NCI-H1417 (cell line): ENCODE results near the gene CCDC192.

Experiments
- DNase-seq, 3 experiments: peaks; one replicate each; lab custom pipeline; 2025; lab: John Stamatoyannopoulos, UW

Gene CCDC192

DNA sequence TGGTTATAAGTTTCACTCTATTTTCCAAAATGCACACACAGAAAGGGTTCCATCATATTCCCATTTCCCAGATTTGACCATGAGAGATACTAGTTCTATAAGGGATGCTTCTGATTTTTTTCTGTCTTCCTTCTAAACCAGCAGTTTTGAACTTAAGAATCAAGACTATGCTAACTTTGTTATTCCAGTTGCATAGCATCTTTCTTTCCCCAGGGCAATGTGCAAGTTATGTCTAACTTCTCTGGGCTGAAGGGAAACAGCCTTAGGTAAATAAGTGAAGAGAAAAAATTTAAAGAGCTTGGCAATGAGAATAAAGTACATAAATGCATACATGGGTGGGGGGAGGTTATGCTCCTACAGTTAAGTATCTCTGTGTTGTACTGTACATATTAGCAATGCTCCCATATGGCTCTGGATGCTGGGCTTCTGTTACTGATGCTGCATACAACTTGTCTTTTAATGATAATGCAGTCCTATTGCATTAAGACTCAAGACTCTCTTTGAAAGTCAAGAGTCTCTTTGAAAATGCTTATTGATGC is 254.6 kb downstream of the CCDC192 start:
- no peak for DNase-seq

DNA sequence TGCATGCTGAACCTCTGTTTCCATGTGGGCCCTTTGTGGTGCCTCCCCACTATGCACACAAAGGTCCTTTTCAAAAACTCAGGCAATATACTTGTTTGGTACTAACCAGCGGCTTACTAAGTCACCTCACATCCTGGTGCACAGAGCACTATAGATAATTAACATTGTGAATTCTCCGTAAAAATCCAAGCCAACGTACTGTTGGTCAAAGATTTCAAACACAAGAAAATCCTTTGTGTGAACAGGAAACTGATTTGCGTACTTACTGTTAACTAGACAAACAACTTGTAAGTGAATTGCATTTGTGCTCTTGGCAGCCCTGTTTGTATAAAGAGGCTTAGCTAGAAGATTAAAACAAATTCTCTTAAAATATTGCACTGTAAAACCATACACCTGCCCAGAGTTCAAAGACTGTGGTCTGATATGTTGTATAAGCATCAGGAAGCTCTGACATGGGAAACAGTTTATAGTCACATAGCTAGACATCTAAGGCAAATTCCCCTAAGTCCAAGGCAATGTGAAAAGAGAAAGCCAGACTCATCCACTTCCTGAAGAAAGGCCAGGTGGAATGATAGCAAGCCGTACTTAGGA is 255.3 kb downstream of the CCDC192 start:
- DNase-seq: peak in 2 of 3 experiments; percentile 28 to 71

DNA sequence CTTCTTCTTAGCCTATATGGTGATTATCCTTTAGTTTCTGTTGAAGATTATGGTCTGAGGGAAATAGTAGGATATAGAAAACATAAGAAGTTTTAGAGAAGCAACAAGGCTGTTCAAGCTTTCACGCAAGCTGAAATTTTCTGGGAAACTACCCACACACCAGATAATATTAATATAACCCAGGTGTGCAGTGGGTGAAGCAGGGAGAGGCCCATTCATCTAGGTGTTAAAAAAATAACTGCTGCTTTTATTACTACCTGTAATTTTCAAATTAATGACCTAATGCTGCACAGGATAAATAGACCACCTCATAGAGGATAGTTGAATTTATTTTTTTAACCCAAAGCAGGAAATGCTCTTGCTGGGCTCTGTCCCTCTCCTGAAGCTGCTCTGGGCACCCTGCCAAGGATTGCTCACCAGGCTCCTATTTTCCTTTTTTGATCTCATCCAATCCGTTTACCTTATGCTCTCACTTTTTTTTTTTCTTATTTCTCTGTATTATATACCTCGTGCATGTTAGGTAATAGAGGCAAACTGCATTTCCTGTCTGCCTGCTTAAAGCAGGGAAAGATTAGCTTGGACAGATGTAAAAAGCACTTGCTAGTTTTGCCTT is 256.1 kb downstream of the CCDC192 start:
- peak; percentile 39 to 94 (median 76) for DNase-seq

DNA sequence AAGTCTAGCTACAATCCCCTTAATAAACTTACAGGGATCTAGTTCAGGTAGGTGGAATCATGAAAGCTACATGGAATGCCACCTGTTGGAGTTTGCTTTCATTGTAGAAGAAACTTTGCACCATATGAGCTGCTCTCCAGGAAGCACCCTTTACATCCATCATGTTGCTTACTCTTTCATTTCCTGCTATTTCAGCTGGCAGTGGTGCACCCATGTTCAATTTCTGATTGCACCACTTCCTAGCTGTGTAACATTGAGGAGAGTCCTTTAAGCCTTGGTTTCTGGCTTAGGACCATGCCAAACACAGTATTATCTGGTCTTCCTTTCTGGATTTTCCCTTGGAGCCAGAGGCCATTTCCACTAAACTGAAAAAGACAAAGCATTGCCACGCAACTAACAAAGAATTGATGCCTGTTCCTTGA is 257.1 kb downstream of the CCDC192 start:
- peak in 1 of 3 experiments; percentile 31 for DNase-seq

DNA sequence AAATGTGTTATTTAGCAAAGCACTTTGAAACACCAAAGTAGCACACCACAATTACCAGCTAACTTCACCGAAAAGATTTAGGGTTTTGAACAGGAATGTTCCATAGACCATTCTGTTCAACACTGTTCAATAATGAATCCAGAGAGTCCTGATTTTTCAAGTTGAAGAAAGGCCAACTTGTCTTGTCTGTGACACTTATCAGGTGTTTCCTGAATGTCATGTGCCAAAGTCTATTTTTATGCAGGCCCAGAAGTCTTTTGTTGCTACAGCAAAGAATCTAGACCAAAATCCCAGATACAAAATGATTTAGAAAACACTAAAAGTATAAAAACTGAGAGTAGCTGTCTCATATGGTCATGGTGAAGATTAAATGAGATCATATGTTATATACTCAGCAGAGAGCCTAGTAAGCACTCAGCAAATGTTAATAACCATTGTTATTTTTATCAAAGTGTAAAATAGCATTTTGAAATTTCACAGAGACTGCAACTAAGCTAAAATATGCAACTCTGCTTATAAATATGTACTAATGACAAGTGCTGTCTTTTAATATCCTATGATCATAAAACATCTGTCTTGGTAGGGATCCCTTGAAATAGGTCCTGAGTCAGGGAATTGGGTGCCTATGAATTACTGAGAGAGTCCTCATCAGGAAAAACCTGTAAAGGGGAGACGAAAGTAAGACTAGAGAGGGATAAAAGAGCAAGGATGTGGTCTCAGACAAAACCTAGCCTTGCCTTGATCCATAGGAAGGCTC is 258.0 kb downstream of the CCDC192 start:
- DNase-seq: no peak

DNA sequence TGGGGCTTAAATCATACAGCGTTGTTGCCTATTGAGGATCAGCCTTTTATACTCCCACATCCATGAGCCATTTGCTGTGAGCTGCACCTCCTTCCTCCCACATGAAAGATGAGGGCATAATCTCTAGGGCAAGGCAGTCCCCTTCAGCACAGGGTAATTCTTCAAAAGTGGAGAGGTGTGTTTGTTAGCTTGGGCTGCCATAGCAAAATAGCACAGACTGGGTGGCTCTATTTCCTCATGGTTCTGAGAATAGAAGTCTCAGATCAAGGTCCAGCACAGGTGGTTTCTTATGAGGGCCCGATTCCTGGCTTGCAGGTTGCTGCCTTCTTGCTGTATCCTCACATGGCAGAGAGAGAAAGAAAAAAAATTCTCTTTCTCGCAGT is 258.6 kb downstream of the CCDC192 start:
- DNase-seq: no peak

DNA sequence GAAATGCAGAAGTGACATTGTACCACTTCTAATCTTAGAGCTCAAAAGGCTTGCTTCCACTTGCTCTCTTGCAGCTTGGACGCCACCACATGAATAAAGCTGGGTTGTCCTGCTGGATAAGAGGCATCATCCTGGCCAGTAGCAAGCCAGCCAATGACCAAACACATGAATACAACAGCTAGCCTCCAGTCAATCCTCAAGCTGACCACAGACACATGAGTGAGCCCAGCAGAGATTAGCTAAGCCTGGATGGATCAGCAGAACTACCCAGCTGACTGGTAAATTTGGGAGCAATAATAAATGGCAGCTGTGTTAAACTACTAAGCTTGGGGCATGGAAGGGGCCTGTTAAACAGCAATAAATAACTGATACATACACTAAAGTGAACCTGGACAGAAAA is 259.3 kb downstream of the CCDC192 start:
- no peak for DNase-seq

DNA sequence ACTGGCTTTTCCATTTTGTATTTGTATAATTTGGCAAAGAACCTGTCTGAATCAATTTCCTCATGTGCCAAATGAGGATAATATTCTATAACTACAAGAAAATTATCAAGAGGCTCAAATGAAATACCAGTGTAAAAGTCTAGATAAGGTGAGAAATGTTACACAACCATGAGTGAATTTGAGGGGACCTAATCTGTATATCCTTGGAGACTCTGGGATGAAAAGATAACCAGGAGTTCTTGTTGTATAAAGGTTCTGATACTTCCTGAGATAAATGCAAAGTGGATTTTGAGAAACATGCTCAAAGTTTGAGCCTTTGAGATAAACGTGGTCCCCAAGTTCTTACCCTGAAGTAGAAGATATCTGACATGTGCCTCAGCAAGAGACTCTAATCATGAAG is 260.0 kb downstream of the CCDC192 start:
- no peak for DNase-seq

DNA sequence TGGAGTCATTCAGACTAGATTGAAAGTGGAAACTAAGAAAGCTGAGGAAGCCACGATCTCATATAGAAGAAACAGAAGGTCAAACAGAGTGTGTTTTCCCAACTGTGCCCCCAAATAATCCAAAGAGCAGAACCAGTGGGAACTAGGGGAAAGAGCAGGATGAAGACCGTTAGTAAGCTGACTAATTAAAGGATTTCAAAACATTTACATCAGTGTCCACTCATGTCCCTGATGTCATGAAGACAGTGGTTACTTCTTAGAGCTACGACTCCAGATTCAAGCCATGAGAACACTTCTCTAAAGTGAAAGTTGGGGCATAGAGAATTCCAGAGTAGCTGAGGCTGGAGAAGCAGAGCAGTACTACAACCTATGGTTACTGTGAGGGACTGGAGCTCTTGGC is 260.7 kb downstream of the CCDC192 start:
- no peak for DNase-seq

DNA sequence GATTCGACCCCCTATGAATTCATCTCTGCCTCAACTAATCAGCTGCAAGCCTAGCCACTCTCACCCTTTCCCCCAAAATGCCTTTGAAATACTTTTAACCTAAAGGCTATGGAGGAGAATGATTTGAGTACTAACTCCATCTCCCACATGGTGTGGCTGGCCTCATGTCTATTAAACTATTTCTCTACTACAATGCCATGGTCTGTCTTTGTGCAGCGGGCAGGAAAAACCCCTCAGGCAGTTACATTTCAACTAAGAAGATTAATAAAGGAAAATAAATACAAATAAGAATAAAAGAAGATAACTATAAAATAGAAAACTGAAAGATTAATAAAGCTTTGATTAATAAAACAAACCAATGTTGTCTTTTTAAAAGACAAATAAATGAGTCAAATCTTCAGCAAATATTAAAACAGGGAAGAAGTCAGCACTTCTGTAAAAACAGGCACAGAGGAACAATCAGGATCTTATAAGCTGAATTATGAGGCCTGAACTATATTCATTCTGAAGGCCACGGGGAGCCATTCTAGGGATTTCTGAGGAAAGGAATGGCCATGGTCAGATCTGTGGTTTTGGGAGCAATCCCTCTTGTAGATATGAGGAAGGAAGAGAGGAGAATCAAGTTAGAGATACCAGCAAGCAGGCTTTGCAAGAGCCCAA is 264.3 kb downstream of the CCDC192 start:
- no peak for DNase-seq

DNA sequence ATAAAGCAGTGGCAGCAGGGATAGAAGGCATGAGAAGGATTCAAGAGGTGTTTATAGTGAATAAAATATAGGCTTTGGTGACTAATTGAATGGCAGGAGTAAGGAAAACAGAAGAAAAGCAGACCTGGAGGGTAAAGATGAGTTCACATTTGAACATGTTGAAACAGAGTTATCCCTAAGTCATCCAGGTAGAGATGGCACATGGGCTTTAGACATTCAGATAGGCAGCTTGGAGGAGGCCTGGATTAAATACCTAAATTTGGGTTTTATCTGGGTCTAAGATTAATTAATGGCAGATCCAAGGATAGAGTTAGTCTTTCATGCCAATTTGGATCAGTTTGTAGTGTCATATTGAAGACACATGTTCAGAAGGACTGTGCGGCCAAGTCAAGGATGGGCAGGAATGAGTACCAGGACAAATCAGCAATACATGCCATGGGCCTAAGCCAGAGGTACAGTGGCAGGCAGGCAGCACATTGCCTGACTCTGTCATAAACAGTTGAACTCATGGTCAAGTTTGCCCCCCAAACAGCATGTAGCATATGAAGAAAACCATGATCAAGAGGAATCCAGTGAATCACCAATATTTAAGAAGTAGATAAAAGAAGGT is 264.9 kb downstream of the CCDC192 start:
- DNase-seq: no peak

DNA sequence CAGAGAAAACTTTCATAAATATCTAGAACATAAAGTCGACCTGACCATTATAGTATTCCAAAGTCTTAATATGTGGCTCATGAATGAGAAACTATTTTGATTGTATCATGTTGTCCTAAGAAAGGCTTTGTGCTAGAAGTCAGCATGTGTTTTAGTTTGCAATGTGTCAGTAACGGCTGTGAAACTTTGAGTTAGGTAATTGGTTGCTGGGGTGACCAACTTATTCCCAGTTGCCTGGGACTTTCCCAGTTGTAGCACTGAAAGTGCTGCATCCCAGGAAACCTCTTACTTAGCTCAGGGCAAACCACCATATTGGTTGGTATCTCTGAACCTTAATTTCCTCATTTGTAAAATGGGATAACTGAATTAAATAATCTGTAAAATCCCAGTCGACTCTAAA is 265.8 kb downstream of the CCDC192 start:
- DNase-seq: no peak

DNA sequence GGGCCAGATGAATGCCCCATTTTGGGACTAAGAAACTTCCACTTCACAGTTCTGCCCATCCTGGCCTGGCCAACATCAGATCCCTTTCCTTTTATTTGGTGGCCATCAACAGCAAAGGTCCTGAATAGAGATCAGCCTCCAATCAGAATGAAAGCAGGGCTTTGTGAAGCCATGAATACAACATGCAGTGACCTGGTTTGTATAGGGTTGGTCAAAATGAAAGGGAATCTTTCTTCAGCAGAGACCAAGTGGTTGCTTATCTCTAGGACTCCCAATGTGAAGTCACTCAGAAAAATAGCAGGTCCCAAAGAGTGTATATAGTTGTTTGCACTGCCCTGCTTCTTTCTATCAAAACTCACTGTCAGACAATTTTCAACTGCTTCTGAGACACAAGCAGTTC is 266.5 kb downstream of the CCDC192 start:
- DNase-seq: no peak

DNA sequence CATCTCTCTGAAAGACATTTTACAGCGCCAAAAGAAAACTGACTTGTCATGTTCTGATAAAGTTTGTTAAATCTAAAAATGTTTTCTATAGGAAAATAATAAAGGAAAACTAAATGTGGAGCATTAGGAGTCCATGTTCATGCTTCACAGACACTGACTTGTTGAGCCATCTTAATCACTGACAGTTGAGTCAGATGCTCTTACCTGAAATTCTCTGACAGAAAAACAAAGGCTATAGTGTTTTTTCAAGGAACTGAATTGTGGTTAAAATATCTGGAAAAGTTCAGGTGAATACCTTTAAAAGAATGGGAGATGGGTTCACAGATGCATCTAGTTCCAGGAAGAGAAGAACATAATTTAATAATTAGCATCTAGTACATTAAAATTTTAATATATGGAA is 266.9 kb downstream of the CCDC192 start:
- DNase-seq: no peak

DNA sequence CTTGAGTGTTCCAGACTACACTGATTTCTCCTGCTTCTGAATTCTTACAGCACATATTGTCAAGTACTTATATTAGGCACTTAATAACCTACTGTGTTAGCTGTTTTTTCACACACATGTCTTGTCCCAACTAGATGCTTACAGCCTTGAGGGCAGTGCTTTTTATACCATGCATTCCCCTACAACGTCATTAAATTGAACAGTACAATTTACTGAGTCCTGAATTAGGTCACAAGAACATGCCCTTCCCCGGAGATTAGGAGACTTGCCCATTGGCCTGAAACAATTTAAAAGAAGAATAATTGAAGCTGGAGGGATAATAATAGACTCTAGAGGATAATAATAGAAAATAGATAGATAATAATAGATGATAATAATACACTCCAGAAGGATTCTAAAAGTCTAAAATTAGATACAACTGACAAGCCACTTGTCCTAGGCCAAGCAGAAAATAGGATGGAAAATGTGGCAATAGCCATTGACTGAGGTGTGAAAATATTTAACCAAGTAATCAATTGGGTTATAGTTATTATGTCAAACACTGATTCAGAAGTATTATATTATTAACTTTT is 267.7 kb downstream of the CCDC192 start:
- DNase-seq: peak in 1 of 3 experiments; percentile 31

DNA sequence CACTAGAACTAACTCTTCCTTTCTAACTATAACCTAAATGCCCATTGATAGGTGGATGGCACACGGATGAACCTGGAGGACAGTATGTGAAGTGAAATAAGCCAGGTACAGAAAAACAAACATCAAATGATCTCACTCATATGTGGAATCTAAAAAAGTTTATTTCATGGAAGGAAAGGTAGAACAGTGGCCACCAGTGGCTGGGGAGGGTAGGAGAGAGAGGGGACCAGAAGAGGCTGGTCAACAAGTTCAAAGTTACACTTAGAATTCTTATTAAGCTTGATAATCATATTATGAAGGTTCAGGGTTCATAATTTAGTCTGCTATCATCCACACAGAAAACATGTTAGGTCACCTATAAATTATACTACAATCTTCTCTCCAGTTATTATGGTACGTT is 272.8 kb downstream of the CCDC192 start:
- DNase-seq: no peak

DNA sequence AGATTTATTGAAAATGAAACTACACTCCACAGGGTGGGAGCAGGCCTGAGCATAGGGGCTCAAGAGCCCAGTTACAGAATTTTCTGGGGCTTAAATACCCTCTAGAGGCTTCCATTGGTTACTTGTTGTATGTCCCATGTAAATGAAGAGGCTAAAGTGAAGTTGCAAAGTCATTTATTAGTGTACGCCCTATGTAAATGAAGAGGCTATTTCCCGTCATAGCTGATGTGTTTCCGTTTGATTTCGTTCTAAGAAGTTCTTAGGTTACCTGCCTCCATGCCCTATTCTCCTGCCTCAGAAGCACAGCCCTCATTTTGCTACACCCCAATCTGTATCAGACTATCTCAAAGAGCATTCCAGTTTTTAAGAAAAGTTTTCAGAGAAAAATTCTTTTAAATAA is 273.3 kb downstream of the CCDC192 start:
- no peak for DNase-seq

DNA sequence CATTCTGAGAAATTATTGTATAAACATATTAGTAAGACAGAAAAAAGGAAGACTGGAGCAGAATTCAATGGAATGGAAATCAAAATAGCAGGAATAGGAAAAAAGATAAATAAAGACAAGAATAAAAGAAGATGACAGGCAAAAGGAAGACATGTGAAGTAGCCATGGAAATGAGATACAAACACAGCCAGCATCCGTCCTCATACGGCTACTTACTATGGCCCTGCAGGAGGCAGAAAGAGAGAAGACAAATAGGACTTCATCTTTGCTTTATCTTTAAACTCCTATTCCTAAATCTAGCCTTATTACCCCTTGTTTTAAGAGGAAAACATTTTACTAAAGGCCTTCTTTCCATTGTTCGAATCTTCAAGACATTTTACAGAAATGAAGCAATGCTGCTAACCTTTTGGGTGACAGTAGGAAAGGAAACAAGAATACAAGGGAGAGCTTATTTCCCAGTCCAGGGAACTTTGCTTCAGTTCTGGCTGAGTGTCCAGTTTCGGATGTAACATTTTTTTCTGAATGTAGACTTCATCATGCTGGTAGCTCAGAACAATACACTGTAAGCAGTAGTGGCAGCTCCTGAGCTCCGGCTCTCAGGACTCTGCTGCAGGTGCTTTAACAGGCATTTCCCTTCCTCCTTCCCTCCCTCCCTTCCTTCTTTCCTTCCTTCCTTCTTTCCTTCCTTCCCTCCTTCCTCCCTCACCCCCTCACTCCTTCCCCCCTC is 274.0 kb downstream of the CCDC192 start:
- DNase-seq: no peak

DNA sequence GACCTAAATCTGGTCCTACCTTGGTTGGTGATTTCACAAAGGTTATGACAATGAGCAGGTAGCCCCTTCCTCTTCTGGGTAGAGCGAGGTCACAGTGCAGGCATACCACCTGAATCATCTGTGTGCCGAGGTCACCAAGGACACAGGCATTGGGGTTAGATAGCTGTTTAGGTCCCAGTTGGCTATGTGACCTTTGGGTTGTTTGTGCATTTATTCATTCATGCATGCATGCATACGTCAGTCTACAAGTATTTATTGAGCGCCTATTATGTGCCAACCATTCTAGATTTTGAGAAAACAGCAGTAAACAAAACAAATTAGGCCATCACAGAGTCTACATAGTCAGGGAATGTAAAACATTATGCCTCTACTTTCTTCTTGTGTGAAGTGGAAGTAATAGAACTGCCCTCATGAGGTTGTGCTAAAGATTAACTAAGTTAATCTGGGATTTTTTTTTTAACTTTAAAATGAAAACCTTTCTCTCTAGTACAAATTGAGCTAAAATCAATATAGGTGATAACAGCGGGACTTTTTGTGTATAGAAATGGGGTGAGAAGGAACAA is 275.6 kb downstream of the CCDC192 start:
- no peak for DNase-seq

DNA sequence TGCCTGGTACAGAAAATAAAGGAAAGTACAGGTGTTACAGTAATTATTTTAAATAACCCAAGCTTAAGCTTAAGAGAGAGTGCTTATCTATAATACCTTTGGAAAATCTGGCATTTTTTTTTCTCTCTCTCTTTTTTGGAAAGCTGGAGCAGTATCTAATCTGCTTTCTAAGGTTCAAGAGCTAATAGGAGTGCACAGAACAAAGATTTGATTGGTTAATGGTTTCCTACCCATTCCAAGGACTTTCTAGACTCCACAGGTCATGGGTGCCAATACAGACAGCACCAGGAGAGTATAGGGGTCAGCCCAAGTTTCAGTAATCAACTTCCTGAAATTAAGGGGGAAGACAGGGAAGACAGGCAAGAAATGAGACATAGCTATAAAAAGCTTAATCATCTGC is 276.3 kb downstream of the CCDC192 start:
- no peak for DNase-seq

DNA sequence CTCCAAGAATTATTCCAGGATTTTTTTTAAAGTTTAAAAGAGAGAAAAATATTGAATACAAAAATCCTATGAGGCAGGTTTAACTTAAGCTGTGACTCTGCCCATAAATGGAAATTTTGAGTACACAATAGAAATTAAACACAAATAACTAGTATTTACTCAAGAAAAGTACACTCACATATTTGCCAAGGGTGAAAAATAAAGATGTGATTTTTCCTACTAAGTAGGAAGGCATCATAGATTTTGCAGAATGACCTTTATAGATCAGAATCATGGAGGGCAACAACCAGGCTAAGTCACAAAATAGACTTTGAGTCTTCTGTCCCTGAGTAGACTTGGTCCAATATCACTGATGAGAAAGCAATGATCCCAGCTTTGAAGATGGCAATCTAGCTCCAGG is 277.7 kb downstream of the CCDC192 start:
- no peak for DNase-seq
